Panc1 (cell line): ENCODE measurements around the gene TMEM101. TPM values are rescaled to one million over a fixed set of nuclear protein-coding genes. Genes with fewer than 3 reads are reported as not detected.

Experiments used
- ATAC-seq: fragments of 200-7000 bp; cut with Tn5 transposase; 2 replicates; pipeline ENCODE4 v1.9.1; 2020; ENCODE audit warnings: mild to moderate bottlenecking, moderate library complexity
- BruUV-seq: library from RNA; stranded (reverse); fragments of 400-500 nt; replicated peaks from 2 replicates; lab custom pipeline; 2021; lab: Mats Ljungman, UMichigan
- CTCF ChIA-PET: fragments of 300-600 bp; sonication (Branson Sonifier 250); formaldehyde crosslinking; loops from one replicate; lab custom pipeline; 2022; ENCODE audit warnings: antibody characterized with exemption; lab: Charles Lee
- POLR2A ChIA-PET: fragments of 300-600 bp; sonication (Branson Sonifier 250); formaldehyde crosslinking; loops from one replicate; lab custom pipeline; 2022; ENCODE audit warnings: antibody characterized with exemption; lab: Charles Lee
- DNase-seq: peaks from one replicate; pipeline ENCODE4 v3.0.0-alpha.2; 2010; ENCODE audit warnings: low read depth, low spot score
- H3K27ac ChIP-seq: 2 replicates; pipeline ENCODE4 v1.5.1; 2011; ENCODE audit warnings: mild to moderate bottlenecking, low read length, inconsistent platforms
- H3K27me3 ChIP-seq: fragments of 200-500 bp; sonication (Bioruptor generic); 2 replicates; pipeline ENCODE4 v1.6.0; 2014; ENCODE audit warnings: low read length, inconsistent platforms; ENCODE audit not compliant: control insufficient read depth, insufficient read depth
- H3K36me3 ChIP-seq: fragments of 200-500 bp; sonication (Bioruptor generic); 2 replicates; pipeline ENCODE4 v1.5.1; 2014; ENCODE audit warnings: inconsistent platforms, mild to moderate bottlenecking, low read length, moderate library complexity; ENCODE audit not compliant: control insufficient read depth, insufficient read depth
- H3K4me1 ChIP-seq: 2 replicates; pipeline ENCODE4 v1.5.1; 2011; ENCODE audit warnings: inconsistent platforms, mild to moderate bottlenecking, low read length, moderate library complexity; ENCODE audit not compliant: control insufficient read depth, insufficient read depth
- H3K4me3 ChIP-seq, 2 experiments: 2 replicates each; pipeline ENCODE4 v1.5.1; 2011 to 2012; ENCODE audit warnings: low read depth in 2 of 2, low read length in 2 of 2, mild to moderate bottlenecking in 2 of 2, inconsistent platforms in 1 of 2, moderate library complexity in 1 of 2
- H3K9me3 ChIP-seq: fragments of 200-500 bp; sonication (Bioruptor generic); 2 replicates; pipeline ENCODE4 v1.5.1; 2014; ENCODE audit warnings: low read depth, mild to moderate bottlenecking, inconsistent platforms, low read length, moderate library complexity; ENCODE audit not compliant: control insufficient read depth, insufficient read depth
- CTCF ChIP-seq: fragments of 450-650 bp; IDR thresholded peaks from 2 replicates; pipeline ENCODE4 v1.5.1; 2017; ENCODE audit warnings: mild to moderate bottlenecking
- POLR2AphosphoS5 ChIP-seq: IDR thresholded peaks from 2 replicates; pipeline ENCODE4 v1.6.1; 2012; ENCODE audit warnings: mild to moderate bottlenecking, low read depth, low read length, moderate library complexity
- REST ChIP-seq, 2 experiments: IDR thresholded peaks; 2 replicates each; pipeline ENCODE4 v1.6.1; 2011 to 2012; ENCODE audit warnings: low read depth in 2 of 2, control low read depth in 1 of 2, low read length in 1 of 2, mild to moderate bottlenecking in 1 of 2, moderate library complexity in 1 of 2; ENCODE audit not compliant: insufficient read depth in 1 of 2
- SIN3A ChIP-seq: IDR thresholded peaks from 2 replicates; pipeline ENCODE4 v1.6.1; 2012; ENCODE audit warnings: low read depth, mild to moderate bottlenecking, low read length, moderate library complexity, borderline replicate concordance; ENCODE audit not compliant: insufficient read depth
- TCF7L2 ChIP-seq: IDR thresholded peaks from 2 replicates; pipeline ENCODE4 v1.6.1; 2011; ENCODE audit warnings: mild to moderate bottlenecking, low read depth, low read length, inconsistent platforms
- in situ Hi-C: cut with HindIII; loops from 2 replicates; pipeline ENCODE4 v1.10.0; 2016; ENCODE audit warnings: low sequenced_read_pairs, low pct_unique_long_range_greater_than_20kb
- intact Hi-C: fragments of 100-400 bp; cut with micrococcal nuclease; formaldehyde crosslinking; loops from one replicate; pipeline ENCODE4 v1.10.0; 2022; ENCODE audit not compliant: unreplicated experiment
- total RNA-seq: library from RNA; stranded (reverse); gene quantifications from one replicate; pipeline ENCODE4 v1.2.1, GENCODE V29; 2021; ENCODE audit not compliant: unreplicated experiment

TMEM101 gene
- total RNA-seq, 1 experiment from 2014 or later, result 32.8 TPM

GRCh38 chr17:44000141-44000860 is 14.5 kb downstream of the TMEM101 start:
- Histone ChIP-seq H3K27ac (no peak overlapping the region), H3K4me1 (no peaks in the 10 kb centered on the region; the same call in 1 of the 2 replicates), H3K9me3 (no peaks in the 10 kb centered on the region), H3K4me3 (no peak overlapping the region), H3K36me3 (no peaks in the 10 kb centered on the region; the same call in 1 of the 2 replicates), H3K27me3 (no peaks in the 10 kb centered on the region)
- in situ Hi-C loops, result no loop called here
- ChIA-PET POLR2A (no interaction called here), CTCF (no interaction called here)
- ATAC-seq, result no peak
- intact Hi-C loops, result no loop called here
- DNase-seq, result no peak
- no peak for TF ChIP-seq TCF7L2
- no TSS peak for BruUV-seq

GRCh38 chr17:43999024-43999423 is 15.7 kb downstream of the TMEM101 start:
- Histone ChIP-seq H3K4me1 (no peaks in the 10 kb centered on the region; the same call in 1 of the 2 replicates), H3K9me3 (no peaks in the 10 kb centered on the region), H3K4me3 (no peak overlapping the region), H3K27me3 (no peaks in the 10 kb centered on the region), H3K36me3 (no peaks in the 10 kb centered on the region), H3K27ac (no peak overlapping the region)
- intact Hi-C loops, result no loop called here
- no TSS peak for BruUV-seq
- in situ Hi-C loops, result no loop called here
- CTCF ChIA-PET, result no interaction called here
- TF ChIP-seq REST (IDR thresholded peaks at IDR 0.05; ENCODE audit: insufficient read depth in 1 of 2, low read depth in 2 of 2, low read length in 1 of 2), result no peak
- TF ChIP-seq CTCF, result no peak
- TF ChIP-seq POLR2AphosphoS5, result no peak
- TF ChIP-seq SIN3A, result no peak
- no peak for TF ChIP-seq TCF7L2
- POLR2A ChIA-PET, result interaction anchor here (0.6 kb wide), 1 partner anchor 209 kb away, joined by 3 read pairs; no protein-coding TSS in a partner anchor
- no peak for DNase-seq
- no peak for ATAC-seq

- Histone ChIP-seq H3K36me3 (no peaks in the 10 kb centered on the region), H3K27ac (no peak overlapping the region), H3K9me3 (no peaks in the 10 kb centered on the region), H3K27me3 (no peaks in the 10 kb centered on the region), H3K4me3 (no peak overlapping the region), H3K4me1 (no peaks in the 10 kb centered on the region; the same call in 1 of the 2 replicates)
- CTCF ChIA-PET, result no interaction called here
- no peak for ATAC-seq
- POLR2A ChIA-PET, result interaction anchor here (0.6 kb wide), 1 partner anchor 209 kb away, joined by 3 read pairs; no protein-coding TSS in a partner anchor
- TF ChIP-seq REST (IDR thresholded peaks at IDR 0.05; ENCODE audit: insufficient read depth in 1 of 2, low read depth in 2 of 2, low read length in 1 of 2) (no peak), POLR2AphosphoS5 (no peak), TCF7L2 (no peak), CTCF (no peak), SIN3A (no peak)
- DNase-seq, result no peak
- in situ Hi-C loops, result no loop called here
- BruUV-seq, result no TSS peak
- intact Hi-C loops, result no loop called here
These were observed 16.2 kb downstream of the TMEM101 start for GRCh38 chr17:43998552-43998951.
